ENCODE measurements around the gene ZNF714. TPM values are rescaled to one million over a fixed set of nuclear protein-coding genes. Genes with fewer than 3 reads are reported as not detected.

ZNF714 gene
- total RNA-seq, 4 donors from 2014 or later: 21.1 to 47.1 (median 34.6) TPM

- Histone ChIP-seq H3K27ac (no peak overlapping the region), H3K27me3 (no peaks in the 10 kb centered on the region), H3K4me3 (replicated peaks in 1 of 3) (no peak overlapping the region), H3K36me3 (peaks cover 6 to 8% of the 10 kb centered on the region in 2 donors), H3K4me1 (peaks cover 12 to 28% of the 10 kb centered on the region in 2 donors), H3K9me3 (no peaks in the 10 kb centered on the region)
- intact Hi-C loops (cut with DNase I): no loop called here
- DNase-seq: no peak
- 92% methylated on average over 1 of the region's 1 CpG for WGBS, 2 donors
- TF ChIP-seq CTCF (IDR thresholded peaks at IDR 0.05): no peak
- TF ChIP-seq POLR2A (IDR thresholded peaks at IDR 0.05): no peak
Observed at GRCh38 chr19:21147540-21147939, 65.5 kb downstream of the ZNF714 start.

GRCh38 chr19:21148681-21149080 is 66.7 kb downstream of the ZNF714 start:
- Histone ChIP-seq H3K27ac (no peak overlapping the region), H3K27me3 (no peaks in the 10 kb centered on the region), H3K36me3 (peaks cover 6 to 8% of the 10 kb centered on the region in 2 donors), H3K9me3 (no peaks in the 10 kb centered on the region), H3K4me1 (peaks cover 6 to 16% of the 10 kb centered on the region in 2 donors), H3K4me3 (replicated peaks in 1 of 3) (no peak overlapping the region)
- no peak for DNase-seq
- intact Hi-C loops (cut with DNase I): no loop called here
- TF ChIP-seq CTCF (IDR thresholded peaks at IDR 0.05) (no peak), POLR2A (IDR thresholded peaks at IDR 0.05) (no peak)

GRCh38 chr19:21149877-21150276 is 67.9 kb downstream of the ZNF714 start:
- Histone ChIP-seq H3K4me1 (peaks cover 0 to 7% of the 10 kb centered on the region in 2 donors), H3K27ac (peak overlapping the region in 1 of 3 donors; percentile 3), H3K4me3 (replicated peaks in 1 of 3) (no peak overlapping the region), H3K9me3 (no peaks in the 10 kb centered on the region), H3K27me3 (no peaks in the 10 kb centered on the region), H3K36me3 (peaks cover 6 to 8% of the 10 kb centered on the region in 2 donors)
- WGBS, 2 donors: 95 to 98% methylated on average over 6 of the region's 6 CpGs
- TF ChIP-seq CTCF (IDR thresholded peaks at IDR 0.05) (no peak), POLR2A (IDR thresholded peaks at IDR 0.05) (no peak)
- DNase-seq: no peak
- intact Hi-C loops (cut with DNase I): no loop called here

GRCh38 chr19:21151460-21151859 is 69.5 kb downstream of the ZNF714 start:
- Histone ChIP-seq H3K27me3 (no peaks in the 10 kb centered on the region), H3K9me3 (no peaks in the 10 kb centered on the region), H3K36me3 (peaks cover 6 to 8% of the 10 kb centered on the region in 2 donors), H3K4me3 (replicated peaks in 1 of 3) (no peak overlapping the region), H3K27ac (peak overlapping the region in 1 of 3 donors; percentile 39), H3K4me1 (peaks cover 3% of the 10 kb centered on the region in 2 donors)
- 97 to 100% methylated on average over 1 of the region's 1 CpG for WGBS, 2 donors
- TF ChIP-seq POLR2A (IDR thresholded peaks at IDR 0.05) (no peak), CTCF (IDR thresholded peaks at IDR 0.05) (no peak)
- intact Hi-C loops (cut with DNase I): no loop called here
- no peak for DNase-seq

GRCh38 chr19:21158523-21159135 is 76.6 kb downstream of the ZNF714 start:
- intact Hi-C loops (cut with DNase I): no loop called here
- Histone ChIP-seq H3K4me3 (replicated peaks in 1 of 3) (no peak overlapping the region), H3K36me3 (peaks cover 0 to 5% of the 10 kb centered on the region in 2 donors), H3K27me3 (no peaks in the 10 kb centered on the region), H3K27ac (peak overlapping the region in 1 of 3 donors; percentile 23), H3K9me3 (no peaks in the 10 kb centered on the region), H3K4me1 (peaks cover 17 to 22% of the 10 kb centered on the region in 2 donors)
- WGBS, 2 donors: 92 to 96% methylated on average over 1 of the region's 1 CpG
- no peak for TF ChIP-seq POLR2A (IDR thresholded peaks at IDR 0.05)
- TF ChIP-seq CTCF (IDR thresholded peaks at IDR 0.05): no peak
- DNase-seq: no peak

Measured in thyroid gland (tissue), 4 donors.